ENCODE measurements around the gene RNU2-1.

RNU2-1 gene

DNA sequence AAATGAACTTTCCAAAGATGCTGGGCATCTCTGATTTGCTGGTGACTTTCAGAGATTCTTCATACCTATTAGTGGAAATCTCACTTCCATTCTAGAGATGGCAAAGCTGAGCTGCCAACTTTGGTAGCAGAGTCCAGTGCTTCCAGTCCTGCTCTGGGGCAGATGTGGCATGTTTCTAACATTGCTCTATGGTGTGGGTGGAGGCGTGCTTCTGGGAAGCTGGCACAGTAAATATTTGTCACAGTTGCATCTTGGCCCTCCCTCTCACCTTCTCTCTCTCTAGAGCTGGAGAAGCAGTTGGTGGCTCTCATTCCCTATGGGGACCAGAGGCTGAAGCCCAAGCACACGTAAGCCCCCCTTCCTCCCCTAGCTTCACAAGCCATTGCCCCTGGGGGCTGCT is 20.2 kb downstream of the RNU2-1 start:
- Histone ChIP-seq H3K9ac (ENCODE audit: low read length) (no peak overlapping the region), H3K27ac (ENCODE audit: low read depth, low read length) (no peak overlapping the region), H3K9me3 (ENCODE audit: insufficient read depth, low read depth, low read length) (no peaks in the 10 kb centered on the region), H3K4me2 (ENCODE audit: low read length) (no peak overlapping the region), H2AK5ac (ENCODE audit: low read length) (no peak overlapping the region), H3K4me1 (ENCODE audit: control insufficient read depth in 1 of 2, insufficient read depth in 2 of 2, low read length in 2 of 2) (peaks cover 4% of the 10 kb centered on the region in 2 experiments), H3K27me3 (ENCODE audit: insufficient read depth, low read length) (no peaks in the 10 kb centered on the region), H3K4me3 (ENCODE audit: low read depth, low read length) (no peak overlapping the region), H2BK120ac (ENCODE audit: insufficient read depth, low read length, poor library complexity) (no peak overlapping the region), H3K18ac (ENCODE audit: low read length) (no peak overlapping the region), H2BK12ac (ENCODE audit: low read length) (no peak overlapping the region), H3K79me2 (ENCODE audit: control insufficient read depth, insufficient read depth, low read length, poor library complexity) (no peaks in the 10 kb centered on the region), H3K14ac (ENCODE audit: low read length) (no peak overlapping the region), H3K79me1 (ENCODE audit: low read length) (peaks cover 5% of the 10 kb centered on the region), H3K23ac (ENCODE audit: low read length) (no peak overlapping the region), H2BK5ac (ENCODE audit: low read depth, low read length, poor library complexity) (no peak overlapping the region), H3K4ac (ENCODE audit: low read depth, low read length) (no peak overlapping the region), H4K12ac (ENCODE audit: low read depth, low read length) (no peak overlapping the region), H4K8ac (ENCODE audit: low read depth, low read length) (no peak overlapping the region), H3K36me3 (ENCODE audit: control insufficient read depth in 1 of 2, insufficient read depth in 2 of 2, low read length in 2 of 2) (peaks cover 10 to 14% of the 10 kb centered on the region in 2 experiments), H4K91ac (ENCODE audit: low read depth, low read length) (no peak overlapping the region), H2AFZ (ENCODE audit: insufficient read depth, low read length, poor library complexity) (no peak overlapping the region)
- no peak for DNase-seq
- WGBS (ENCODE audit: extremely low coverage, insufficient coverage, insufficient read length): no CpG with 5 or more reads among the region's 2 CpGs

DNA sequence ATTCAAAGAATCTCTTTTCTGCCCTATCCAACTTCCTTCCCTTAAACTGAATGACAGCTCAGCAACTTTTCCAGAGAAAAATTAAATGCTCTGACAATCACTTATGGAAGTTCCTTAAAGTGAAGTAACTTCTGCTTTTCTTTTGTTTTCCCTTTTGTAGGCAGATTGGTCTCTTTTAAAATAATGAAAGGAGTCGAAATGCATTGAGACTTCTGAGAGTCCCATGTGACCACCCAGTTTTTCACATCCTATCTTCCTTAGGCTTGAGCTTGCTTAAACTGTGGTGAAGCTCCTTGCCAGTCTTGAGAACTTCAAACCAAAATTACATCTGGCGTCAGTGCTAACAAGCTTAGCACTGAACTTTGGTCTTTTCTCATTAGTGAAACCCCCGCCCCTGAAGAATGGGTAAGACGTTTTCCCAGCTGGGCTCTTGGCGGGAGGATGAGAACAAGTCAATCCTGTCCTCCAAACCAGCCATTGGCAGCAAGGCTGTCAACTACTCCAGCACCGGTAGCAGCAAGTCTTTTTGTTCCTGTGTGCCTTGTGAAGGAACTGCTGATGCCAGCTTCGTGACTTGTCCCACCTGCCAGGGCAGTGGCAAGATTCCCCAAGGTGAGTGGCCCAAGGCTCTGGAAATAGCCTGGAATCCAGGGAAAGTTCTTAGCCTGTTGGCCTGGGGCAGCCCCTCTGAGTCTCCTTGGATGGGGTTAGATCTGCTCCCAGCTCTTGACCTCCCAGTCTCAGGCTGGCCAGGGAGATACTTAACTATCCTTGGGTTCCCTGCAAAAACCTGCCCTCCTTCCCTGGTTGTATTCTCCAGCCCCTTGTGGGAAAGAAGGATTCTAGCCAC is 20.9 kb downstream of the RNU2-1 start:
- peak in 1 of 2 donors; percentile 23 for DNase-seq
- peaks cover 4% of the 10 kb centered on the region in 2 experiments for H3K4me1 ChIP-seq (ENCODE audit: control insufficient read depth in 1 of 2, insufficient read depth in 2 of 2, low read length in 2 of 2)
- H3K79me2 ChIP-seq (ENCODE audit: control insufficient read depth, insufficient read depth, low read length, poor library complexity): no peaks in the 10 kb centered on the region
- H4K91ac ChIP-seq (ENCODE audit: low read depth, low read length): no peak overlapping the region
- H3K18ac ChIP-seq (ENCODE audit: low read length): no peak overlapping the region
- H3K23ac ChIP-seq (ENCODE audit: low read length): no peak overlapping the region
- H3K9me3 ChIP-seq (ENCODE audit: insufficient read depth, low read depth, low read length): no peaks in the 10 kb centered on the region
- H2AK5ac ChIP-seq (ENCODE audit: low read length): no peak overlapping the region
- H2AFZ ChIP-seq (ENCODE audit: insufficient read depth, low read length, poor library complexity): no peak overlapping the region
- H2BK5ac ChIP-seq (ENCODE audit: low read depth, low read length, poor library complexity): no peak overlapping the region
- H3K9ac ChIP-seq (ENCODE audit: low read length): no peak overlapping the region
- H3K79me1 ChIP-seq (ENCODE audit: low read length): peaks cover 5% of the 10 kb centered on the region
- H4K12ac ChIP-seq (ENCODE audit: low read depth, low read length): no peak overlapping the region
- no peak overlapping the region for H3K14ac ChIP-seq (ENCODE audit: low read length)
- no peak overlapping the region for H3K4me3 ChIP-seq (ENCODE audit: low read depth, low read length)
- no peak overlapping the region for H3K4ac ChIP-seq (ENCODE audit: low read depth, low read length)
- H4K8ac ChIP-seq (ENCODE audit: low read depth, low read length): no peak overlapping the region
- no peaks in the 10 kb centered on the region for H3K27me3 ChIP-seq (ENCODE audit: insufficient read depth, low read length)
- peaks cover 11 to 14% of the 10 kb centered on the region in 2 experiments for H3K36me3 ChIP-seq (ENCODE audit: control insufficient read depth in 1 of 2, insufficient read depth in 2 of 2, low read length in 2 of 2)
- no CpG with 5 or more reads among the region's 7 CpGs for WGBS (ENCODE audit: extremely low coverage, insufficient coverage, insufficient read length)
- H3K27ac ChIP-seq (ENCODE audit: low read depth, low read length): no peak overlapping the region
- H2BK12ac ChIP-seq (ENCODE audit: low read length): no peak overlapping the region
- H3K4me2 ChIP-seq (ENCODE audit: low read length): peak overlapping the region; percentile 83
- no peak overlapping the region for H2BK120ac ChIP-seq (ENCODE audit: insufficient read depth, low read length, poor library complexity)

DNA sequence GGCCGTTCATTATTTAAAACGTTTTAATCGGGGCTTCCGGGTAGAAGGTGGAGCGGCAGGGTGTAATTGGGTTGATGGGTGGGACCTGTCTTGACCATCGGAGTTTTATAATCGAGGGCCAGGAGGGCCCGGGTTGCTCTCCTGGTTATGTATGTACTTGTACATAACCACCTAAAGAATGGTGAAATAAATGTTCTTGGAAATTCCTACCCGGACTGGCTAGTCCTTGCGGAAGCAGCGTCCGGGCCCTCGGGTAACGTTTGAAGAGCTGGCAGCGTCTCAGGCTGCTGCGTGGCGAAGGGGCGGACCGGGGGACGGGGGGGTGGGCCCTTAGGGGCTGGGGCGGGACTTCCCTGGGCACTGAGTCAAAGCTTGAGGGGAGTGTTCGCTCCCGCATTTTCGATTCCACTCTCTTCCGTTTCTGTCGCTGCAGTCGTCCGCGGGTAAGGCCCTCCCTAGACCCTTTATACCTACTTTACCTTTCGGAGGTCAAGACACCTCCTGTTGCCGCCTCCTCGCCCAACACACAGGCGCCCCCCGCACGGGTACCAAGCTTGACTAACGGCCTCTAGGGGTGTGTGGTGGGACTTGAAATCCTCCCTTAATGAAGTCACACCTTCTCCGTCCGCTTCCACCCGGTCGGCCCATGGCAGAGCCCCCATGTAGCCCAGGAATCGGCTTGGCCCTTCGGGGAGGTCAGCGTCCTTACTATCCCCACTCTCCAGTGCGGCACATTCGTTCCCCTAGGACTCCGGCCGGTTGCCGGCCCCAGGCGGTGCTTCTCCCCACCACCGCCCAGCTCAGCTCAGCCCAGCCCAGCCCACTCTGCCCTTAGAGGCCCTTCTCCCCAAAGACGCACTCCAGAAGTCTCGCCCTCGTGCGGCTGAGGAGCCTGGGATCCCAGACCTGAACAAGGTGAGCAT is 22.0 kb downstream of the RNU2-1 start, which contains the start of gene TMEM106A:
TMEM106A (plus strand) TSS at position 396 of the 923 bp plus-strand sequence. CDS start 1,167 bp downstream, outside the sequence.
- Histone ChIP-seq H3K79me1 (ENCODE audit: low read length) (peaks cover 5% of the 10 kb centered on the region), H4K12ac (ENCODE audit: low read depth, low read length) (peak within 1 kb of the TSS; percentile 0), H2BK120ac (ENCODE audit: insufficient read depth, low read length, poor library complexity) (peak within 1 kb of the TSS; percentile 0), H3K9me3 (ENCODE audit: insufficient read depth, low read depth, low read length) (no peaks in the 10 kb centered on the region), H3K27ac (ENCODE audit: low read depth, low read length) (peak within 1 kb of the TSS; percentile 42), H3K27me3 (ENCODE audit: insufficient read depth, low read length) (no peaks in the 10 kb centered on the region), H3K9ac (ENCODE audit: low read length) (peak within 1 kb of the TSS; percentile 57), H3K4me3 (ENCODE audit: low read depth, low read length) (peak within 1 kb of the TSS; percentile 72), H3K36me3 (ENCODE audit: control insufficient read depth in 1 of 2, insufficient read depth in 2 of 2, low read length in 2 of 2) (peaks cover 7 to 18% of the 10 kb centered on the region in 2 experiments), H3K23ac (ENCODE audit: low read length) (no peak within 1 kb of the TSS), H3K4me1 (ENCODE audit: control insufficient read depth in 1 of 2, insufficient read depth in 2 of 2, low read length in 2 of 2) (peaks cover 4% of the 10 kb centered on the region in 2 experiments), H3K79me2 (ENCODE audit: control insufficient read depth, insufficient read depth, low read length, poor library complexity) (no peaks in the 10 kb centered on the region), H2AFZ (ENCODE audit: insufficient read depth, low read length, poor library complexity) (no peak within 1 kb of the TSS), H3K18ac (ENCODE audit: low read length) (no peak within 1 kb of the TSS), H2AK5ac (ENCODE audit: low read length) (no peak within 1 kb of the TSS), H3K14ac (ENCODE audit: low read length) (peak within 1 kb of the TSS; percentile 5), H4K91ac (ENCODE audit: low read depth, low read length) (peak within 1 kb of the TSS; percentile 40), H3K4me2 (ENCODE audit: low read length) (peak within 1 kb of the TSS; percentile 83), H2BK12ac (ENCODE audit: low read length) (no peak within 1 kb of the TSS), H3K4ac (ENCODE audit: low read depth, low read length) (no peak within 1 kb of the TSS), H2BK5ac (ENCODE audit: low read depth, low read length, poor library complexity) (no peak within 1 kb of the TSS), H4K8ac (ENCODE audit: low read depth, low read length) (peak within 1 kb of the TSS; percentile 51)
- WGBS (ENCODE audit: extremely low coverage, insufficient coverage, insufficient read length): no CpG with 5 or more reads among the region's 54 CpGs
- DNase-seq: peak; percentile 91 to 96

DNA sequence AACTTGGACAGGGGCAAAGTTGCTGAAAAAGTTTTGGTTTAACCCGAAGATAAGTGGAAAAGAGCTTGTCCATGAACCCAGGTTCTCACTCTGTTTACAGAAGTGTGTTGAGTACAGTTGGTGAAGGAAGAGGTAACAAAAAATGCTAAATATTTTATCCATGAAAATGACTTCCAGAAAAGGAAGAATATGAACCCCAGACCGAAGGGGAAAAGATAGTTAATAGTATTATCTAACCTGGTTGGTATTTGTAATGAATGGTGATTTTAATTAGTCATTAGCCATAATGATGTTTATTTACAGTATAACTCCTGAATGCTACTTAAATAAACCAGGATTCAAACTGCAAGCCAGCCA is 22.7 kb downstream of the RNU2-1 start:
- peak in 1 of 2 donors; percentile 10 for DNase-seq
- Histone ChIP-seq H2AFZ (ENCODE audit: insufficient read depth, low read length, poor library complexity) (no peak overlapping the region), H3K27me3 (ENCODE audit: insufficient read depth, low read length) (no peaks in the 10 kb centered on the region), H2BK12ac (ENCODE audit: low read length) (no peak overlapping the region), H2BK5ac (ENCODE audit: low read depth, low read length, poor library complexity) (no peak overlapping the region), H3K4me3 (ENCODE audit: low read depth, low read length) (no peak overlapping the region), H2AK5ac (ENCODE audit: low read length) (no peak overlapping the region), H3K4me2 (ENCODE audit: low read length) (peak overlapping the region; percentile 83), H4K91ac (ENCODE audit: low read depth, low read length) (peak overlapping the region; percentile 39), H3K23ac (ENCODE audit: low read length) (no peak overlapping the region), H2BK120ac (ENCODE audit: insufficient read depth, low read length, poor library complexity) (no peak overlapping the region), H3K4ac (ENCODE audit: low read depth, low read length) (no peak overlapping the region), H3K9me3 (ENCODE audit: insufficient read depth, low read depth, low read length) (no peaks in the 10 kb centered on the region), H3K79me2 (ENCODE audit: control insufficient read depth, insufficient read depth, low read length, poor library complexity) (no peaks in the 10 kb centered on the region), H3K36me3 (ENCODE audit: control insufficient read depth in 1 of 2, insufficient read depth in 2 of 2, low read length in 2 of 2) (peaks cover 7 to 13% of the 10 kb centered on the region in 2 experiments), H3K14ac (ENCODE audit: low read length) (no peak overlapping the region), H3K18ac (ENCODE audit: low read length) (no peak overlapping the region), H4K8ac (ENCODE audit: low read depth, low read length) (peak overlapping the region; percentile 51), H4K12ac (ENCODE audit: low read depth, low read length) (no peak overlapping the region), H3K79me1 (ENCODE audit: low read length) (peaks cover 5% of the 10 kb centered on the region), H3K9ac (ENCODE audit: low read length) (no peak overlapping the region), H3K4me1 (ENCODE audit: control insufficient read depth in 1 of 2, insufficient read depth in 2 of 2, low read length in 2 of 2) (peaks cover 4% of the 10 kb centered on the region in 2 experiments), H3K27ac (ENCODE audit: low read depth, low read length) (no peak overlapping the region)
- no CpG with 5 or more reads among the region's 2 CpGs for WGBS (ENCODE audit: extremely low coverage, insufficient coverage, insufficient read length)

Measured in trophoblast cell (in vitro differentiated cells and primary cell).